Measurements from ENCODE around the gene FOXJ2.
"Not testable (repeated sequence)": the region's sequence is repeated elsewhere in the genome, so short reads cannot be mapped to it uniquely, and the experiment has no call there.

The FOXJ2 gene

DNA sequence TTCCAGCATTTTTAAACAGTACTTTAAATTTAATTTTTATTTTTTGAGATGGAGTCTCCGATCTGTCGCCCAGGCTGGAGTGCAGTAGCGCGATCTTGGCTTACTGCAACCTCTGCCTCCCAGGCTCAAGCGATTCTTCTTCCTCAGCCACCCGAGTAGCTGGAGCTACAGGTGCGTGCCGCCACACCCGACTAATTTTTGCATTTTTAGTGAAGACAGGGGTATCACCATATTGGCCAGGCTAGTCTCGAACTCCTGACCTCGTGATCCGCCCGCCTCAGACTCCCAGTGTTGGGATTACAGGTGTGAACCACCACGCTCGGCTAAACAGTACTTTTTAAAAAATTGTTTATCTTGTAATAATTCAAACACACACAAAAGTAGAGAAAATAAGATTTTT is 4.2 kb upstream of the FOXJ2 start:
- Histone ChIP-seq H3K36me3 (replicated peaks; ENCODE audit: insufficient read depth, low read length) (no peaks in the 10 kb centered on the region), H3K9me3 (replicated peaks; ENCODE audit: insufficient read depth, low read length) (no peaks in the 10 kb centered on the region), H3K27me3 (replicated peaks; ENCODE audit: insufficient read depth, low read length) (no peaks in the 10 kb centered on the region), H3K79me2 (ENCODE audit: low read length) (peaks cover 6% of the 10 kb centered on the region), H3F3A (ENCODE audit: insufficient read depth, low read length) (peaks cover 6% of the 10 kb centered on the region), H3K4me1 (ENCODE audit: low read length) (peaks cover 5% of the 10 kb centered on the region; the same call in 1 of the 2 replicates), H3K4me2 (ENCODE audit: low read depth, low read length) (no peak overlapping the region), H3K4me3 (ENCODE audit: low read length) (no peak overlapping the region), H3K27ac (ENCODE audit: low read length) (no peak overlapping the region), H2AFZ (ENCODE audit: low read length) (no peak overlapping the region), H3K9me2 (replicated peaks; ENCODE audit: insufficient read depth, low read length) (no peaks in the 10 kb centered on the region), H3K9ac (ENCODE audit: low read length) (no peak overlapping the region), H4K20me1 (ENCODE audit: insufficient read depth, low read length) (no peaks in the 10 kb centered on the region)
- no peak for TF ChIP-seq EZH2 (optimal IDR thresholded peaks at IDR 0.05; ENCODE audit: low read depth, low read length)
- no peak for TF ChIP-seq EZH2phosphoT487 (IDR thresholded peaks at IDR 0.05; ENCODE audit: low read length)
- TF ChIP-seq, protein P1, sequence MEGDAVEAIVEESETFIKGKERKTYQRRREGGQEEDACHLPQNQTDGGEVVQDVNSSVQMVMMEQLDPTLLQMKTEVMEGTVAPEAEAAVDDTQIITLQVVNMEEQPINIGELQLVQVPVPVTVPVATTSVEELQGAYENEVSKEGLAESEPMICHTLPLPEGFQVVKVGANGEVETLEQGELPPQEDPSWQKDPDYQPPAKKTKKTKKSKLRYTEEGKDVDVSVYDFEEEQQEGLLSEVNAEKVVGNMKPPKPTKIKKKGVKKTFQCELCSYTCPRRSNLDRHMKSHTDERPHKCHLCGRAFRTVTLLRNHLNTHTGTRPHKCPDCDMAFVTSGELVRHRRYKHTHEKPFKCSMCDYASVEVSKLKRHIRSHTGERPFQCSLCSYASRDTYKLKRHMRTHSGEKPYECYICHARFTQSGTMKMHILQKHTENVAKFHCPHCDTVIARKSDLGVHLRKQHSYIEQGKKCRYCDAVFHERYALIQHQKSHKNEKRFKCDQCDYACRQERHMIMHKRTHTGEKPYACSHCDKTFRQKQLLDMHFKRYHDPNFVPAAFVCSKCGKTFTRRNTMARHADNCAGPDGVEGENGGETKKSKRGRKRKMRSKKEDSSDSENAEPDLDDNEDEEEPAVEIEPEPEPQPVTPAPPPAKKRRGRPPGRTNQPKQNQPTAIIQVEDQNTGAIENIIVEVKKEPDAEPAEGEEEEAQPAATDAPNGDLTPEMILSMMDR (IDR thresholded peaks at IDR 0.05; ENCODE audit: low read length), result no peak
- no peak for DNase-seq

DNA sequence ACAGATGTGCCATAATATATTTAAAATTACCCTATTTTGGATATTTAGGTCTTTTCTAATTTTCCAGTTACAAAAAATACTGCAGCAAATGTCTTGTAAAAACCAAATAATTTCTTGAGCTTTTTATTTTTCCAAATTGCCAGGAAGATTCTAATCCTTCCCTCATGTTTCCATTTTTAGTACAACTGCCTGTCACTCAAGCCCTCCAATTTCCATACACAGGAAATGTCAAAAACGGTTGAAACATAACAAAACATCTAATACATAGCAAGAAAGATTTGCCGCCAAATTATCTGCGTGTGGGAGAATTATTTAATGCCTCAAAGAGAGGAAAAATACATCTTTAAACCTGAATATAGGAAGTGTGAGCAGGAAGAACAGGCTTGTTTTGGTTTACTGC is 2.3 kb upstream of the FOXJ2 start:
- H3F3A ChIP-seq (ENCODE audit: insufficient read depth, low read length), result peaks cover 6% of the 10 kb centered on the region
- no peaks in the 10 kb centered on the region for H3K27me3 ChIP-seq (replicated peaks; ENCODE audit: insufficient read depth, low read length)
- H3K36me3 ChIP-seq (replicated peaks; ENCODE audit: insufficient read depth, low read length), result no peaks in the 10 kb centered on the region
- no peaks in the 10 kb centered on the region for H3K9me3 ChIP-seq (replicated peaks; ENCODE audit: insufficient read depth, low read length)
- no peak overlapping the region for H3K4me2 ChIP-seq (ENCODE audit: low read depth, low read length)
- H3K79me2 ChIP-seq (ENCODE audit: low read length), result peaks cover 23% of the 10 kb centered on the region
- H3K4me3 ChIP-seq (ENCODE audit: low read length), result no peak overlapping the region
- no peak overlapping the region for H2AFZ ChIP-seq (ENCODE audit: low read length)
- no peaks in the 10 kb centered on the region for H3K9me2 ChIP-seq (replicated peaks; ENCODE audit: insufficient read depth, low read length)
- H3K27ac ChIP-seq (ENCODE audit: low read length), result no peak overlapping the region
- no peak for TF ChIP-seq EZH2 (optimal IDR thresholded peaks at IDR 0.05; ENCODE audit: low read depth, low read length)
- TF ChIP-seq EZH2phosphoT487 (IDR thresholded peaks at IDR 0.05; ENCODE audit: low read length), result no peak
- TF ChIP-seq, protein P1 (IDR thresholded peaks at IDR 0.05; ENCODE audit: low read length), result no peak
- H3K4me1 ChIP-seq (ENCODE audit: low read length), result peaks cover 15% of the 10 kb centered on the region; the same call in 1 of the 2 replicates
- no peak for DNase-seq
- no peaks in the 10 kb centered on the region for H4K20me1 ChIP-seq (ENCODE audit: insufficient read depth, low read length)
- H3K9ac ChIP-seq (ENCODE audit: low read length), result no peak overlapping the region

DNA sequence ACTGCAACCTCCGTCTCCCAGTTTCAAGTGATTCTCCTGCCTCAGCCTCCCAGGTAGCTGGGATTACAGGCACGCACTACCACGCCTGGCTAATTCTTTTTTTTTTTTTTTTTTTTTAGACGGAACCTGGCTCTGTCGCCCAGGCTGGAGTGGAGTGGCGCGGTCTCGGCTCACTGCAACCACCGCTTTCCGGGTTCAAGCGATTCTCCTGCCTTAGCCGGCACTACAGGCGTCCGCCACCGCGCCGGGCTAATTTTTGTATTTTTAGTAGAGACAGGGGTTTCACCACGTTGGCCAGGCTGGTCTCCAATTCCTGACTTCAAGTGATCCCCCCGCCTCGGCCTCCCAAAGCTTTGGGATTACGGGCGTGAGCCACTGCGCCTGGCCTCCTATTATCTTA is 1.5 kb upstream of the FOXJ2 start:
- H4K20me1 ChIP-seq (ENCODE audit: insufficient read depth, low read length); H3K4me3 ChIP-seq (ENCODE audit: low read length); H3K9me3 ChIP-seq (replicated peaks; ENCODE audit: insufficient read depth, low read length); H3F3A ChIP-seq (ENCODE audit: insufficient read depth, low read length); H3K27me3 ChIP-seq (replicated peaks; ENCODE audit: insufficient read depth, low read length); H3K4me2 ChIP-seq (ENCODE audit: low read depth, low read length); H3K9ac ChIP-seq (ENCODE audit: low read length); H3K36me3 ChIP-seq (replicated peaks; ENCODE audit: insufficient read depth, low read length); H3K27ac ChIP-seq (ENCODE audit: low read length); H3K9me2 ChIP-seq (replicated peaks; ENCODE audit: insufficient read depth, low read length); DNase-seq; H2AFZ ChIP-seq (ENCODE audit: low read length): not testable (repeated sequence)
- Histone ChIP-seq H3K4me1 (ENCODE audit: low read length) (peaks cover 16% of the 10 kb centered on the region; the same call in 1 of the 2 replicates), H3K79me2 (ENCODE audit: low read length) (peaks cover 23% of the 10 kb centered on the region)

DNA sequence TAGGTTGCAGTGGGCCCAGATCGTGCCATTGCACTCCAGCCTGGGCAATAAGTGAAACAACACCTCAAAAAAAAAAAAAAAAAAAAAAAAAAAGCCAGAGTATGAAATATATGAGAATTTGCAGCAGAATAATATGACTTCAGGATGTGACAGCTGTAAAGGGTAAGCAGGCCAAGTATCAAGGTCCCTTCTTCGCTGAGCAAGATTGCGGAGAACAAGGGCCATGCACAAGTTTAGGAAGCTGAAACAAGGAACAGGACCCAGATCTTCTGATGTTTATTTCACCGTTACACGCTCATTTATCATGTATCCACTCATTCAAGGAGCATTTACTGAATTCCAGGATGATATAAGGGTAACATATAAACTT is 659 bp upstream of the FOXJ2 start:
- Histone ChIP-seq H3K79me2 (ENCODE audit: low read length) (peaks cover 27% of the 10 kb centered on the region), H3K9ac (ENCODE audit: low read length) (peak overlapping the region; percentile 60), H4K20me1 (ENCODE audit: insufficient read depth, low read length) (no peaks in the 10 kb centered on the region), H3K27me3 (replicated peaks; ENCODE audit: insufficient read depth, low read length) (no peaks in the 10 kb centered on the region), H3K4me2 (ENCODE audit: low read depth, low read length) (peak overlapping the region; percentile 92), H3K4me1 (ENCODE audit: low read length) (peaks cover 22% of the 10 kb centered on the region; the same call in 1 of the 2 replicates), H3K36me3 (replicated peaks; ENCODE audit: insufficient read depth, low read length) (no peaks in the 10 kb centered on the region), H3K9me2 (replicated peaks; ENCODE audit: insufficient read depth, low read length) (no peaks in the 10 kb centered on the region), H3F3A (ENCODE audit: insufficient read depth, low read length) (peaks cover 4% of the 10 kb centered on the region), H2AFZ (ENCODE audit: low read length) (peak overlapping the region; percentile 99), H3K27ac (ENCODE audit: low read length) (peak overlapping the region; percentile 29; the same call in 1 of the 2 replicates), H3K4me3 (ENCODE audit: low read length) (peak overlapping the region; percentile 71), H3K9me3 (replicated peaks; ENCODE audit: insufficient read depth, low read length) (no peaks in the 10 kb centered on the region)
- no peak for DNase-seq
- TF ChIP-seq, protein P1 (IDR thresholded peaks at IDR 0.05; ENCODE audit: low read length), result no peak
- TF ChIP-seq EZH2phosphoT487 (IDR thresholded peaks at IDR 0.05; ENCODE audit: low read length) (no peak), EZH2 (optimal IDR thresholded peaks at IDR 0.05; ENCODE audit: low read depth, low read length) (no peak)
